H1 (cell line): ENCODE results near the gene RELN. TPM values are rescaled to one million over a fixed set of nuclear protein-coding genes. Genes with fewer than 3 reads are reported as not detected.

Experiments used
- CTCF ChIA-PET: fragments of 300-600 bp; sonication (Branson Sonifier 250); formaldehyde crosslinking; loops from one replicate; lab custom pipeline; 2021; ENCODE audit not compliant: partially characterized antibody; lab: Charles Lee
- POLR2A ChIA-PET: fragments of 300-600 bp; sonication (Branson Sonifier 250); formaldehyde crosslinking; loops from one replicate; lab custom pipeline; 2021; ENCODE audit warnings: inconsistent platforms; ENCODE audit not compliant: partially characterized antibody; lab: Charles Lee
- DNase-seq, 2 experiments: peaks; one replicate each; pipeline versions ENCODE4 v3.0.0 to v3.0.0-alpha.2; 2010 to 2022; ENCODE audit warnings: low spot score in 2 of 2, low read depth in 1 of 2, mixed read lengths in 1 of 2
- FAIRE-seq: peaks from 2 replicates; lab custom pipeline; 2011; peaks lifted over from hg19 to GRCh38; lab: Jason Lieb, UNC
- H2AFZ ChIP-seq: 2 replicates; pipeline ENCODE4 v1.8.1; 2012; ENCODE audit warnings: low read length, inconsistent platforms
- H2AK5ac ChIP-seq: 2 replicates; pipeline ENCODE4 v1.6.1; 2013; ENCODE audit warnings: low read depth, low read length
- H2BK120ac ChIP-seq: replicated peaks from 2 replicates; pipeline ENCODE3; 2013; ENCODE audit warnings: low read depth, low read length, inconsistent platforms
- H2BK12ac ChIP-seq: 2 replicates; pipeline ENCODE4 v1.6.1; 2013; ENCODE audit warnings: low read depth, low read length
- H2BK15ac ChIP-seq: 2 replicates; pipeline ENCODE4 v1.6.1; 2013; ENCODE audit warnings: low read length
- H2BK20ac ChIP-seq: 2 replicates; pipeline ENCODE4 v1.6.1; 2013; ENCODE audit warnings: low read length
- H2BK5ac ChIP-seq: 2 replicates; pipeline ENCODE4 v1.6.1; 2013; ENCODE audit warnings: low read depth, low read length
- H3K14ac ChIP-seq: 2 replicates; pipeline ENCODE4 v1.6.1; 2013; ENCODE audit warnings: inconsistent platforms; ENCODE audit not compliant: insufficient read length
- H3K18ac ChIP-seq: 2 replicates; pipeline ENCODE4 v1.6.1; 2013; ENCODE audit warnings: low read length; ENCODE audit errors: extremely low read depth
- H3K23ac ChIP-seq: 2 replicates; pipeline ENCODE4 v1.6.1; 2013; ENCODE audit warnings: inconsistent platforms; ENCODE audit not compliant: insufficient read length
- H3K23me2 ChIP-seq: 2 replicates; pipeline ENCODE4 v1.6.1; 2013; ENCODE audit warnings: low read depth, low read length
- H3K27ac ChIP-seq: 2 replicates; pipeline ENCODE4 v1.6.1; 2011; ENCODE audit warnings: low read depth, low read length, inconsistent platforms
- H3K27me3 ChIP-seq, 4 experiments: replicated peaks in 1 of 4; 1 replicate in 1 of 4; 2 replicates in 3 of 4; pipeline versions ENCODE4 v1.6.1 to v1.8.1; 2011 to 2013; ENCODE audit warnings: low read length in 3 of 4, mild to moderate bottlenecking in 3 of 4, inconsistent platforms in 2 of 4, mixed read lengths in 2 of 4, moderate library complexity in 1 of 4; ENCODE audit not compliant: control insufficient read depth in 3 of 4, insufficient read depth in 3 of 4; ENCODE audit errors: extremely low read depth in 1 of 4
- H3K36me3 ChIP-seq, 4 experiments: 2 replicates each; pipeline versions ENCODE4 v1.6.1 to v1.8.1; 2011 to 2013; ENCODE audit warnings: mild to moderate bottlenecking in 4 of 4, low read length in 3 of 4, moderate library complexity in 2 of 4, control low read depth in 1 of 4, inconsistent platforms in 1 of 4; ENCODE audit not compliant: insufficient read depth in 4 of 4, control insufficient read depth in 2 of 4
- H3K4ac ChIP-seq: replicated peaks from 2 replicates; pipeline ENCODE3; 2013; ENCODE audit warnings: low read length, low read depth, mixed read lengths, inconsistent platforms; ENCODE audit not compliant: insufficient read length
- H3K4me1 ChIP-seq, 4 experiments: replicated peaks in 1 of 4; 1 replicate in 1 of 4; 2 replicates in 3 of 4; pipeline versions ENCODE4 v1.6.1 to v1.8.1; 2011 to 2013; ENCODE audit warnings: low read length in 3 of 4, inconsistent platforms in 2 of 4, mixed read lengths in 1 of 4; ENCODE audit not compliant: insufficient read depth in 4 of 4, control insufficient read depth in 3 of 4
- H3K4me2 ChIP-seq, 2 experiments: 2 replicates each; pipeline versions ENCODE4 v1.6.1 to v1.8.1; 2011 to 2013; ENCODE audit warnings: low read depth in 2 of 2, low read length in 2 of 2, control low read depth in 1 of 2, inconsistent platforms in 1 of 2, mild to moderate bottlenecking in 1 of 2; ENCODE audit not compliant: insufficient read depth in 1 of 2
- H3K4me3 ChIP-seq, 4 experiments: fragments of 200-600, 300-600 bp in 1 of 4; sonication (generic), shearing (Covaris generic), sonication (Bioruptor Twin) in 1 of 4; 2 replicates each; pipeline versions ENCODE4 v1.5.1 to v1.8.1; 2011 to 2016; ENCODE audit warnings: low read length in 4 of 4, low read depth in 3 of 4, control low read depth in 2 of 4, inconsistent platforms in 2 of 4, mild to moderate bottlenecking in 2 of 4, mixed read lengths in 1 of 4, moderate library complexity in 1 of 4; ENCODE audit not compliant: insufficient read depth in 2 of 4; ENCODE audit errors: extremely low read depth in 1 of 4
- H3K56ac ChIP-seq: replicated peaks from 2 replicates; pipeline ENCODE3; 2013; ENCODE audit warnings: low read depth, mild to moderate bottlenecking, mixed read lengths, low read length, inconsistent platforms; ENCODE audit not compliant: insufficient read length
- H3K79me1 ChIP-seq: 2 replicates; pipeline ENCODE4 v1.6.1; 2013; ENCODE audit warnings: low read depth, low read length, control low read depth
- H3K79me2 ChIP-seq, 2 experiments: 2 replicates each; pipeline versions ENCODE4 v1.6.1 to v1.8.1; 2012 to 2013; ENCODE audit warnings: low read length in 2 of 2, mild to moderate bottlenecking in 2 of 2, inconsistent platforms in 1 of 2; ENCODE audit not compliant: insufficient read depth in 2 of 2, control insufficient read depth in 1 of 2
- H3K9ac ChIP-seq, 4 experiments: replicated peaks in 1 of 4; 1 replicate in 1 of 4; 2 replicates in 3 of 4; pipeline versions ENCODE4 v1.6.1 to v1.8.1; 2011 to 2013; ENCODE audit warnings: low read depth in 3 of 4, low read length in 3 of 4, control low read depth in 2 of 4, mild to moderate bottlenecking in 2 of 4, moderate library complexity in 2 of 4, inconsistent platforms in 1 of 4; ENCODE audit errors: extremely low read depth in 1 of 4
- H3K9me3 ChIP-seq, 2 experiments: 2 replicates each; pipeline versions ENCODE4 v1.6.1 to v1.8.1; 2012 to 2013; ENCODE audit warnings: mild to moderate bottlenecking in 2 of 2, moderate library complexity in 2 of 2, control low read depth in 1 of 2, inconsistent platforms in 1 of 2, low read depth in 1 of 2, low read length in 1 of 2, mixed read lengths in 1 of 2; ENCODE audit not compliant: insufficient read depth in 2 of 2
- H4K20me1 ChIP-seq, 2 experiments: replicated peaks in 1 of 2; 2 replicates each; pipeline versions ENCODE3 to v1.8.1; 2011 to 2013; ENCODE audit warnings: inconsistent platforms in 2 of 2, low read length in 2 of 2, mild to moderate bottlenecking in 1 of 2; ENCODE audit not compliant: insufficient read depth in 2 of 2, control insufficient read depth in 1 of 2
- H4K5ac ChIP-seq: 2 replicates; pipeline ENCODE4 v1.6.1; 2013; ENCODE audit warnings: low read length, low read depth, mixed read lengths, inconsistent platforms; ENCODE audit not compliant: insufficient read length
- H4K8ac ChIP-seq: 2 replicates; pipeline ENCODE4 v1.8.0; 2013; ENCODE audit warnings: mild to moderate bottlenecking, moderate library complexity, low read length, inconsistent platforms; ENCODE audit not compliant: insufficient read depth; ENCODE audit errors: extremely low read depth
- H4K91ac ChIP-seq: replicated peaks from 2 replicates; pipeline ENCODE3; 2013; ENCODE audit warnings: low read length, mixed read lengths, inconsistent platforms; ENCODE audit not compliant: insufficient read length
- BCL11A ChIP-seq, 2 experiments: IDR thresholded peaks; one replicate each; pipeline ENCODE4 v1.6.1; 2011; ENCODE audit warnings: low read depth in 2 of 2, low read length in 2 of 2, mild to moderate bottlenecking in 2 of 2
- CBX5 ChIP-seq: fragments of 300-800, 300-1000 bp; sonication (generic); IDR thresholded peaks from 2 replicates; pipeline ENCODE4 v1.7.1; 2016; ENCODE audit warnings: antibody characterized with exemption, low read length, low read depth
- EP300 ChIP-seq, 2 experiments: IDR thresholded peaks; 1 replicate in 1 of 2; 2 replicates in 1 of 2; pipeline ENCODE4 v1.6.1; 2011 to 2012; ENCODE audit warnings: low read depth in 2 of 2, low read length in 2 of 2, mild to moderate bottlenecking in 2 of 2, borderline replicate concordance in 1 of 2, inconsistent platforms in 1 of 2, moderate library complexity in 1 of 2
- FOSL1 ChIP-seq: IDR thresholded peaks from 2 replicates; pipeline ENCODE4 v1.6.1; 2011; ENCODE audit warnings: mild to moderate bottlenecking, low read depth, low read length, moderate library complexity; ENCODE audit not compliant: insufficient read depth
- JUND ChIP-seq: IDR thresholded peaks from 2 replicates; pipeline ENCODE4 v1.6.1; 2011; ENCODE audit warnings: mild to moderate bottlenecking, improper control_type of control experiment, low read length
- KDM4A ChIP-seq: IDR thresholded peaks from one replicate; pipeline ENCODE4 v1.7.1; 2012; ENCODE audit warnings: low read depth, mild to moderate bottlenecking, moderate library complexity, low read length, inconsistent platforms; ENCODE audit not compliant: severe bottlenecking
- MAFK ChIP-seq: IDR thresholded peaks from 2 replicates; pipeline ENCODE4 v1.6.1; 2012; ENCODE audit warnings: low read depth, mild to moderate bottlenecking, improper control_type of control experiment, low read length
- PHF8 ChIP-seq: fragments of 200-600 bp; sonication (generic); conservative IDR thresholded peaks from 2 replicates; pipeline ENCODE4 v1.7.1; 2012; ENCODE audit warnings: low read depth, mild to moderate bottlenecking, inconsistent platforms, low read length, moderate library complexity
- SIRT6 ChIP-seq: IDR thresholded peaks from one replicate; pipeline ENCODE4 v1.7.1; 2012; ENCODE audit warnings: low read length, inconsistent platforms
- SP1 ChIP-seq: IDR thresholded peaks from 2 replicates; pipeline ENCODE4 v1.6.1; 2011; ENCODE audit warnings: low read depth, low read length
- TAF1 ChIP-seq: IDR thresholded peaks from 2 replicates; pipeline ENCODE4 v1.6.1; 2011; ENCODE audit warnings: mild to moderate bottlenecking, low read depth, low read length
- TBP ChIP-seq: IDR thresholded peaks from 2 replicates; pipeline ENCODE4 v1.6.1; 2011; ENCODE audit warnings: low read depth, low read length, improper control_type of control experiment
- WGBS, 2 experiments: shearing (Covaris generic) in 1 of 2; methylation state at CpG; one replicate each; pipeline versions ENCODE4 v1.1.6 to v1.1.7; 2013 to 2015; ENCODE audit warnings: low lambda C conversion rate in 2 of 2, mixed read lengths in 2 of 2, inconsistent platforms in 1 of 2, low coverage in 1 of 2, missing lambda C conversion rate in 1 of 2; ENCODE audit not compliant: insufficient replicate concordance in 2 of 2, insufficient coverage in 1 of 2, insufficient read length in 1 of 2; ENCODE audit errors: extremely low coverage in 1 of 2, missing lambda C conversion rate in 1 of 2; 5-methylcytosine and 5-hydroxymethylcytosine counted together
- polyA plus RNA-seq, 7 experiments: library from polyadenylated mRNA; depleted of rRNA in 3 of 7; stranded (reverse) in 5 of 7; unstranded in 2 of 7; fragments of >200 nt in 5 of 7; fragments of 200-250 nt in 2 of 7; gene quantifications; 1 replicate in 5 of 7; 2 replicates in 1 of 7; 4 replicates in 1 of 7; pipeline versions ENCODE4 v1.2.1 to v1.2.3, GENCODE V29; 2011 to 2013; ENCODE audit warnings: missing spikeins in 2 of 7, mixed read lengths in 2 of 7
- total RNA-seq: library from RNA; stranded (reverse); fragmentation: NEBNext Ultra II Directional; extraction: Animal tissue kit (Norgen Biotek cat#: 25700); gene quantifications from 2 replicates; pipeline ENCODE4 v1.2.1, GENCODE V29; 2021
- TF ChIP-seq, protein P1 (sequence below): IDR thresholded peaks from 2 replicates; pipeline ENCODE4 v1.6.1; 2011; ENCODE audit warnings: low read depth, mild to moderate bottlenecking, low read length; ENCODE audit not compliant: insufficient read depth

The RELN gene
- total and polyA plus RNA-seq, 2 of the 8 experiments (the other 6 are each of a cell fraction or from before 2014, with no cell fraction given), result 0.03 to 0.07 TPM

GRCh38 chr7:103983201-103983977 is 6.1 kb downstream of the RELN start:
- no peaks in the 10 kb centered on the region for H3K4me1 ChIP-seq
- no peaks in the 10 kb centered on the region for H3K79me1 ChIP-seq
- H3K56ac ChIP-seq, result no peak overlapping the region
- H3K18ac ChIP-seq, result no peak overlapping the region
- H2BK15ac ChIP-seq, result no peak overlapping the region
- H3K4ac ChIP-seq, result no peak overlapping the region
- H4K8ac ChIP-seq, result no peak overlapping the region
- no peak overlapping the region for H4K5ac ChIP-seq
- TF ChIP-seq KDM4A (no peak), FOSL1 (no peak), SIRT6 (no peak), PHF8 (no peak), TAF1 (no peak), JUND (no peak), SP1 (no peak), MAFK (no peak), EP300 (IDR thresholded peaks at IDR 0.05; ENCODE audit: borderline replicate concordance in 1 of 2, low read depth in 2 of 2, low read length in 2 of 2) (no peak), BCL11A (IDR thresholded peaks at IDR 0.05; ENCODE audit: low read depth in 2 of 2, low read length in 2 of 2) (no peak), CBX5 (no peak), TBP (no peak)
- TF ChIP-seq, protein P1, sequence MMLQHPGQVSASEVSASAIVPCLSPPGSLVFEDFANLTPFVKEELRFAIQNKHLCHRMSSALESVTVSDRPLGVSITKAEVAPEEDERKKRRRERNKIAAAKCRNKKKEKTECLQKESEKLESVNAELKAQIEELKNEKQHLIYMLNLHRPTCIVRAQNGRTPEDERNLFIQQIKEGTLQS, result no peak
- no peak overlapping the region for H2AK5ac ChIP-seq
- DNase-seq, result no peak
- no peaks in the 10 kb centered on the region; the same call in 1 of the 2 replicates for H3K23me2 ChIP-seq
- WGBS, 2 experiments, result 58% methylated on average over 6 of the region's 6 CpGs; no CpG with 5 or more reads in 1 of the 2 experiments
- no peak overlapping the region for H3K4me3 ChIP-seq
- ChIA-PET CTCF (no interaction called here), POLR2A (no interaction called here)
- no peak overlapping the region for H3K4me2 ChIP-seq
- H3K9me3 ChIP-seq, result no peaks in the 10 kb centered on the region
- no peak overlapping the region for H3K9ac ChIP-seq
- H3K14ac ChIP-seq, result no peak overlapping the region
- H3K36me3 ChIP-seq, result no peaks in the 10 kb centered on the region
- no peaks in the 10 kb centered on the region for H3K79me2 ChIP-seq
- H3K23ac ChIP-seq, result no peak overlapping the region
- H3K27ac ChIP-seq, result no peak overlapping the region
- no peak overlapping the region for H2BK12ac ChIP-seq
- peaks cover under 1 to 14% (median 12%) of the 10 kb centered on the region in 4 experiments for H3K27me3 ChIP-seq
- FAIRE-seq, result no peak
- no peak overlapping the region for H2AFZ ChIP-seq
- no peak overlapping the region for H2BK20ac ChIP-seq
- no peak overlapping the region for H2BK120ac ChIP-seq
- no peak overlapping the region for H2BK5ac ChIP-seq
- H4K20me1 ChIP-seq, result no peaks in the 10 kb centered on the region
- H4K91ac ChIP-seq, result no peak overlapping the region
